PC-9 (cell line): Measurements from ENCODE around the gene BCL2L13. TPM values are rescaled to one million over a fixed set of nuclear protein-coding genes. Genes with fewer than 3 reads are reported as not detected.
A peak's percentile ranks its signal among the peaks of the same experiment; 100 is the strongest.

Experiments used
- BruUV-seq: library from RNA; stranded (reverse); fragments of 400-500 nt; replicated peaks from 2 replicates; lab custom pipeline; 2021; lab: Mats Ljungman, UMichigan
- CTCF ChIA-PET: fragments of 300-600 bp; sonication (Branson Sonifier 250); formaldehyde crosslinking; loops from one replicate; lab custom pipeline; 2022; ENCODE audit warnings: antibody characterized with exemption; lab: Charles Lee
- POLR2A ChIA-PET: fragments of 300-600 bp; sonication (Branson Sonifier 250); formaldehyde crosslinking; loops from one replicate; lab custom pipeline; 2022; ENCODE audit warnings: antibody characterized with exemption; ENCODE audit not compliant: unreplicated experiment; lab: Charles Lee
- DNase-seq, 2 experiments: peaks; one replicate each; pipeline versions ENCODE4 v3.0.0 to v3.0.0-alpha.2; 2015 to 2022; ENCODE audit warnings: mixed read lengths in 1 of 2
- H2AFZ ChIP-seq: fragments of 200-600 bp; sonication (generic); 2 replicates; pipeline ENCODE4 v1.8.1; 2017; ENCODE audit warnings: antibody characterized with exemption
- H3F3A ChIP-seq: fragments of 200-600 bp; sonication (generic); 2 replicates; pipeline ENCODE4 v1.8.1; 2017; ENCODE audit warnings: antibody characterized with exemption, mild to moderate bottlenecking, low read depth; ENCODE audit not compliant: insufficient read depth
- H3K27ac ChIP-seq: fragments of 200-600 bp; sonication (generic); 2 replicates; pipeline ENCODE4 v1.6.1; 2016; ENCODE audit warnings: mixed run types
- H3K27me3 ChIP-seq: fragments of 200-600 bp; sonication (generic); 2 replicates; pipeline ENCODE4 v1.6.1; 2016; ENCODE audit warnings: low read depth, mixed run types; ENCODE audit not compliant: insufficient read depth
- H3K36me3 ChIP-seq: fragments of 200-600 bp; sonication (generic); 2 replicates; pipeline ENCODE4 v1.6.1; 2016; ENCODE audit warnings: low read depth, mixed run types
- H3K4me1 ChIP-seq: fragments of 200-600 bp; sonication (generic); replicated peaks from 2 replicates; pipeline ENCODE4 v1.6.1; 2016; ENCODE audit warnings: mixed run types; ENCODE audit not compliant: insufficient read depth
- H3K4me2 ChIP-seq: fragments of 200-600 bp; sonication (generic); 2 replicates; pipeline ENCODE4 v1.6.1; 2017; ENCODE audit warnings: mixed run types
- H3K4me3 ChIP-seq: fragments of 200-600 bp; sonication (generic); 2 replicates; pipeline ENCODE4 v1.6.1; 2016; ENCODE audit warnings: mixed run types
- H3K79me2 ChIP-seq: fragments of 200-600 bp; sonication (generic); 2 replicates; pipeline ENCODE4 v1.6.1; 2017; ENCODE audit warnings: low read depth, mixed run types
- H3K9me2 ChIP-seq: fragments of 200-600 bp; sonication (generic); 2 replicates; pipeline ENCODE4 v1.8.1; 2017; ENCODE audit warnings: mild to moderate bottlenecking; ENCODE audit not compliant: insufficient read depth
- H3K9me3 ChIP-seq: fragments of 200-600 bp; sonication (generic); 2 replicates; pipeline ENCODE4 v1.8.1; 2016; ENCODE audit warnings: low read depth; ENCODE audit not compliant: insufficient read depth
- H4K20me1 ChIP-seq: fragments of 200-600 bp; sonication (generic); 2 replicates; pipeline ENCODE4 v1.8.1; 2017; ENCODE audit not compliant: insufficient read depth
- CTCF ChIP-seq: fragments of 200-600 bp; sonication (generic); conservative IDR thresholded peaks from 2 replicates; pipeline ENCODE4 v1.6.1; 2017; ENCODE audit warnings: mixed run types, antibody characterized with exemption, mild to moderate bottlenecking, moderate library complexity
- EZH2 ChIP-seq: fragments of 200-600 bp; sonication (generic); IDR thresholded peaks from 2 replicates; pipeline ENCODE4 v1.8.0; 2017; ENCODE audit warnings: antibody characterized with exemption, low read depth
- intact Hi-C: fragments of 100-400 bp; cut with micrococcal nuclease; formaldehyde crosslinking; loops from one replicate; pipeline ENCODE4 v1.10.0; 2022; ENCODE audit not compliant: unreplicated experiment
- total RNA-seq: library from RNA; stranded (reverse); gene quantifications from 2 replicates; pipeline ENCODE4 v1.2.3, GENCODE V29; 2021

BCL2L13 gene
- total RNA-seq, 1 experiment from 2014 or later = 43.1 TPM

- Histone ChIP-seq H2AFZ (no peak overlapping the region), H3K27ac (no peak overlapping the region), H3K4me3 (no peak overlapping the region), H3K79me2 (no peaks in the 10 kb centered on the region), H3K27me3 (no peaks in the 10 kb centered on the region), H3K9me2 (no peaks in the 10 kb centered on the region), H3K9me3 (no peaks in the 10 kb centered on the region), H3K4me2 (no peak overlapping the region), H3F3A (no peaks in the 10 kb centered on the region), H3K4me1 (no peaks in the 10 kb centered on the region), H3K36me3 (no peaks in the 10 kb centered on the region), H4K20me1 (no peaks in the 10 kb centered on the region)
- no TSS peak for BruUV-seq
- ChIA-PET CTCF (no interaction called here), POLR2A (no interaction called here)
- no peak for DNase-seq
- no peak for TF ChIP-seq CTCF
- no peak for TF ChIP-seq EZH2
- intact Hi-C loops = no loop called here
Measured at GRCh38 chr22:17725500-17725796, 86.9 kb downstream of the BCL2L13 start.

- no peak for DNase-seq
- no peaks in the 10 kb centered on the region for H4K20me1 ChIP-seq
- H3F3A ChIP-seq = no peaks in the 10 kb centered on the region
- ChIA-PET CTCF (interaction anchor here (0.6 kb wide), 1 partner anchor 682 kb away, joined by 3 read pairs; no protein-coding TSS in a partner anchor), POLR2A (no interaction called here)
- no peaks in the 10 kb centered on the region for H3K36me3 ChIP-seq
- H3K79me2 ChIP-seq = no peaks in the 10 kb centered on the region
- H2AFZ ChIP-seq = no peak overlapping the region
- H3K27me3 ChIP-seq = no peaks in the 10 kb centered on the region
- H3K4me3 ChIP-seq = no peak overlapping the region
- TF ChIP-seq CTCF (no peak), EZH2 (no peak)
- intact Hi-C loops = no loop called here
- H3K27ac ChIP-seq = no peak overlapping the region
- no peaks in the 10 kb centered on the region for H3K4me1 ChIP-seq
- H3K4me2 ChIP-seq = no peak overlapping the region
- BruUV-seq = no TSS peak
- H3K9me2 ChIP-seq = no peaks in the 10 kb centered on the region
- H3K9me3 ChIP-seq = no peaks in the 10 kb centered on the region
Measured at GRCh38 chr22:17726006-17726927, 87.7 kb downstream of the BCL2L13 start.

- ChIA-PET POLR2A (no interaction called here), CTCF (interaction anchor here (0.6 kb wide), 1 partner anchor 15 kb away, joined by 4 read pairs; no protein-coding TSS in a partner anchor)
- TF ChIP-seq CTCF (no peak), EZH2 (no peak)
- H3K27me3 ChIP-seq = no peaks in the 10 kb centered on the region
- no peak overlapping the region for H2AFZ ChIP-seq
- no peaks in the 10 kb centered on the region for H4K20me1 ChIP-seq
- no peak overlapping the region for H3K4me2 ChIP-seq
- intact Hi-C loops = no loop called here
- no peaks in the 10 kb centered on the region for H3F3A ChIP-seq
- no peak for DNase-seq
- no peaks in the 10 kb centered on the region for H3K4me1 ChIP-seq
- BruUV-seq = TSS peak; percentile 20
- H3K36me3 ChIP-seq = no peaks in the 10 kb centered on the region
- H3K4me3 ChIP-seq = no peak overlapping the region
- no peak overlapping the region for H3K27ac ChIP-seq
- no peaks in the 10 kb centered on the region for H3K9me2 ChIP-seq
- no peaks in the 10 kb centered on the region for H3K9me3 ChIP-seq
- no peaks in the 10 kb centered on the region for H3K79me2 ChIP-seq
Measured at GRCh38 chr22:17726928-17727897, 88.7 kb downstream of the BCL2L13 start.
